HG03280 (cell line): ENCODE data around the gene CDK5.
"Not testable (repeated sequence)": the region's sequence is repeated elsewhere in the genome, so short reads cannot be mapped to it uniquely, and the experiment has no call there.

Experiments
- ATAC-seq: cut with Tn5 transposase; IDR thresholded peaks from one replicate; pipeline ENCODE4 v1.9.1; 2021; ENCODE audit warnings: mild to moderate bottlenecking, moderate library complexity; ENCODE audit not compliant: unreplicated experiment

CDK5 gene

GRCh38 chr7:151035902-151036301 is 21.8 kb downstream of the CDK5 start:
- no peak for ATAC-seq

- ATAC-seq, result no peak
These were observed 22.5 kb downstream of the CDK5 start for GRCh38 chr7:151035026-151035717.

- ATAC-seq, result no peak
These were observed 23.2 kb downstream of the CDK5 start for GRCh38 chr7:151034312-151035025.

- ATAC-seq, result no peak
These were observed 23.8 kb downstream of the CDK5 start for GRCh38 chr7:151033864-151034249.

- no peak for ATAC-seq
These were observed 24.5 kb downstream of the CDK5 start for GRCh38 chr7:151032936-151033863.

- ATAC-seq, result no peak
These were observed 26.7 kb downstream of the CDK5 start for GRCh38 chr7:151031011-151031410.

- ATAC-seq, result no peak
These were observed 28.7 kb downstream of the CDK5 start for GRCh38 chr7:151028948-151029501.

GRCh38 chr7:151028131-151028947 is 29.4 kb downstream of the CDK5 start, which contains the start of gene ABCB8:
Gene ABCB8, plus strand, starts transcription at chr7:151028450. Its CDS starts 66 bp downstream, at chr7:151028516.
- ATAC-seq, result peak; percentile 97

GRCh38 chr7:151027728-151028130 is 30.0 kb downstream of the CDK5 start:
- ATAC-seq, result peak; percentile 5

GRCh38 chr7:151026771-151027727 is 30.6 kb downstream of the CDK5 start:
- not testable (repeated sequence) for ATAC-seq

GRCh38 chr7:151025924-151026671 is 31.6 kb downstream of the CDK5 start:
- no peak for ATAC-seq

- no peak for ATAC-seq
These were observed 33.2 kb downstream of the CDK5 start, which contains the start of gene ATG9B for GRCh38 chr7:151024435-151025056. Gene ATG9B, minus strand, starts transcription at chr7:151024494. Its CDS starts 71 bp downstream, at chr7:151024423.

- no peak for ATAC-seq
These were observed 34.5 kb downstream of the CDK5 start for GRCh38 chr7:151023232-151023631.

GRCh38 chr7:151020231-151020630 is 37.5 kb downstream of the CDK5 start:
- no peak for ATAC-seq

- ATAC-seq, result no peak
These were observed 38.6 kb downstream of the CDK5 start for GRCh38 chr7:151019130-151019447.

GRCh38 chr7:151018421-151019129 is 39.1 kb downstream of the CDK5 start:
- ATAC-seq, result no peak

- ATAC-seq, result peak; percentile 47
These were observed 39.7 kb downstream of the CDK5 start for GRCh38 chr7:151017953-151018420.
